ENCODE measurements around the gene GET4.
"Not testable (repeated sequence)": the region's sequence is repeated elsewhere in the genome, so short reads cannot be mapped to it uniquely, and the experiment has no call there.

The GET4 gene

GRCh38 chr7:916291-916941, 40.1 kb downstream of the GET4 start:
- DNase-seq (ENCODE audit: low read depth), result no peak

GRCh38 chr7:917255-918117, 41.1 kb downstream of the GET4 start:
- DNase-seq (ENCODE audit: low read depth), result no peak

- DNase-seq (ENCODE audit: low read depth), result no peak
Measured at GRCh38 chr7:918118-918425, 41.7 kb downstream of the GET4 start.

GRCh38 chr7:918441-919113, 42.2 kb downstream of the GET4 start:
- DNase-seq (ENCODE audit: low read depth), result no peak

GRCh38 chr7:919114-919442, 42.7 kb downstream of the GET4 start:
- DNase-seq (ENCODE audit: low read depth), result no peak

- DNase-seq (ENCODE audit: low read depth), result no peak
Measured at GRCh38 chr7:919924-920341, 43.6 kb downstream of the GET4 start.

- DNase-seq (ENCODE audit: low read depth), result no peak
Measured at GRCh38 chr7:920351-921070, 44.2 kb downstream of the GET4 start.

- no peak for DNase-seq (ENCODE audit: low read depth)
Measured at GRCh38 chr7:921071-921461, 44.7 kb downstream of the GET4 start.

GRCh38 chr7:921581-922333, 45.4 kb downstream of the GET4 start:
- no peak for DNase-seq (ENCODE audit: low read depth)

GRCh38 chr7:922334-923107, 46.2 kb downstream of the GET4 start:
- no peak for DNase-seq (ENCODE audit: low read depth)

GRCh38 chr7:923108-924041, 47.0 kb downstream of the GET4 start:
- peak; percentile 61 for DNase-seq (ENCODE audit: low read depth)

GRCh38 chr7:924042-924441, 47.7 kb downstream of the GET4 start:
- not testable (repeated sequence) for DNase-seq (ENCODE audit: low read depth)

- DNase-seq (ENCODE audit: low read depth), result peak; percentile 41
Measured at GRCh38 chr7:924541-925231, 48.3 kb downstream of the GET4 start.

- no peak for DNase-seq (ENCODE audit: low read depth)
Measured at GRCh38 chr7:925601-926000, 49.2 kb downstream of the GET4 start.

GRCh38 chr7:926061-927030, 50.0 kb downstream of the GET4 start:
- DNase-seq (ENCODE audit: low read depth), result no peak

GRCh38 chr7:927031-927671, 50.8 kb downstream of the GET4 start:
- DNase-seq (ENCODE audit: low read depth), result no peak

- DNase-seq (ENCODE audit: low read depth), result no peak
Measured at GRCh38 chr7:929311-929711, 53.0 kb downstream of the GET4 start.
